ENCODE data around the gene BEND4.
"Not testable (repeated sequence)": the region's sequence is repeated elsewhere in the genome, so short reads cannot be mapped to it uniquely, and the experiment has no call there.

Gene BEND4

GRCh38 chr4:42152507-42153504 lies at the start of gene BEND4:
BEND4 (minus strand) TSS chr4:42152655; CDS start chr4:42152143, 512 bp downstream.
- no peak for DNase-seq

GRCh38 chr4:42197341-42197740 lies 44.9 kb upstream of the BEND4 start:
- DNase-seq: no peak

- DNase-seq: no peak
Measured at GRCh38 chr4:42172921-42173320, 20.5 kb upstream of the BEND4 start.

GRCh38 chr4:42172128-42172790 lies 19.8 kb upstream of the BEND4 start:
- DNase-seq: no peak

- DNase-seq: no peak
Measured at GRCh38 chr4:42167709-42168108, 15.3 kb upstream of the BEND4 start.

- not testable (repeated sequence) for DNase-seq
Measured at GRCh38 chr4:42166186-42166585, 13.7 kb upstream of the BEND4 start.

GRCh38 chr4:42159271-42160001 lies 7.0 kb upstream of the BEND4 start:
- no peak for DNase-seq

GRCh38 chr4:42151568-42152506 lies 618 bp downstream of the BEND4 start:
- DNase-seq: peak in 1 of 2 donors; percentile 36

GRCh38 chr4:42150653-42151567 lies 1.5 kb downstream of the BEND4 start:
- DNase-seq: peak in 1 of 2 donors; percentile 14

- no peak for DNase-seq
Measured at GRCh38 chr4:42149004-42149403, 3.5 kb downstream of the BEND4 start.

GRCh38 chr4:42148425-42148824 lies 4.0 kb downstream of the BEND4 start:
- DNase-seq: no peak

GRCh38 chr4:42144028-42144427 lies 8.4 kb downstream of the BEND4 start:
- DNase-seq: no peak

GRCh38 chr4:42142591-42142990 lies 9.9 kb downstream of the BEND4 start:
- no peak for DNase-seq

- no peak for DNase-seq
Measured at GRCh38 chr4:42136371-42136770, 16.1 kb downstream of the BEND4 start.

GRCh38 chr4:42133006-42133405 lies 19.4 kb downstream of the BEND4 start:
- no peak for DNase-seq

GRCh38 chr4:42132099-42132498 lies 20.4 kb downstream of the BEND4 start:
- no peak for DNase-seq

GRCh38 chr4:42123071-42123644 lies 29.3 kb downstream of the BEND4 start:
- no peak for DNase-seq

GRCh38 chr4:42122237-42122636 lies 30.2 kb downstream of the BEND4 start:
- no peak for DNase-seq

- DNase-seq: no peak
Measured at GRCh38 chr4:42119886-42120285, 32.6 kb downstream of the BEND4 start.

GRCh38 chr4:42112846-42113245 lies 39.6 kb downstream of the BEND4 start:
- no peak for DNase-seq

- no peak for DNase-seq
Measured at GRCh38 chr4:42104521-42104920, 47.9 kb downstream of the BEND4 start.

Measured in stimulated activated CD4-positive, alpha-beta T cell treated with anti-CD3 and anti-CD28 coated beads, Interleukin-2, amount 100 ng/mL, for 24 hours (primary cell).